Neuronal stem cell (in vitro differentiated cells): Measurements from ENCODE around the gene CLPSL2.

Experiments used
- DNase-seq: peaks from one replicate; pipeline ENCODE4 v3.0.0-alpha.2; 2013; ENCODE audit warnings: low spot score
- H2AFZ ChIP-seq: one replicate; pipeline ENCODE4 v1.6.1; 2013; ENCODE audit warnings: mild to moderate bottlenecking, low read length, inconsistent platforms
- H2AK5ac ChIP-seq: 2 replicates; pipeline ENCODE4 v1.6.1; 2013; ENCODE audit warnings: low read depth, mild to moderate bottlenecking, inconsistent platforms, low read length, moderate library complexity, mixed read lengths
- H2BK120ac ChIP-seq: 2 replicates; pipeline ENCODE4 v1.6.1; 2013; ENCODE audit warnings: low read depth, mild to moderate bottlenecking, inconsistent platforms, low read length, moderate library complexity, mixed read lengths
- H2BK12ac ChIP-seq: one replicate; pipeline ENCODE4 v1.6.1; 2013; ENCODE audit warnings: low read length, inconsistent platforms
- H2BK15ac ChIP-seq: 2 replicates; pipeline ENCODE4 v1.6.1; 2013; ENCODE audit warnings: mild to moderate bottlenecking, low read length, inconsistent platforms, mixed read lengths
- H2BK5ac ChIP-seq: one replicate; pipeline ENCODE4 v1.6.1; 2013; ENCODE audit warnings: inconsistent platforms, mild to moderate bottlenecking, low read length, moderate library complexity
- H3K14ac ChIP-seq: one replicate; pipeline ENCODE4 v1.6.1; 2013; ENCODE audit warnings: low read length, inconsistent platforms
- H3K18ac ChIP-seq: 2 replicates; pipeline ENCODE4 v1.6.1; 2013; ENCODE audit warnings: low read length, inconsistent platforms
- H3K23ac ChIP-seq: 2 replicates; pipeline ENCODE4 v1.6.1; 2013; ENCODE audit warnings: low read depth, mild to moderate bottlenecking, mixed read lengths, low read length, inconsistent platforms; ENCODE audit not compliant: poor library complexity
- H3K27ac ChIP-seq: replicated peaks from 3 replicates; pipeline ENCODE4 v1.5.1; 2013; ENCODE audit warnings: low read length, inconsistent platforms
- H3K27me3 ChIP-seq, 3 experiments: 2 replicates each; pipeline ENCODE4 v1.6.1; 2013; ENCODE audit warnings: low read length in 3 of 3, mild to moderate bottlenecking in 2 of 3, inconsistent platforms in 1 of 3, low read depth in 1 of 3, mixed read lengths in 1 of 3, moderate library complexity in 1 of 3; ENCODE audit not compliant: control insufficient read depth in 3 of 3, insufficient read depth in 3 of 3
- H3K36me3 ChIP-seq, 2 donors: replicated peaks in 1 of 2; 2 replicates each; pipeline ENCODE4 v1.6.1; 2013; ENCODE audit warnings: low read length in 2 of 2; ENCODE audit not compliant: control insufficient read depth in 2 of 2, insufficient read depth in 2 of 2
- H3K4ac ChIP-seq: 2 replicates; pipeline ENCODE4 v1.6.1; 2013; ENCODE audit warnings: inconsistent platforms, mild to moderate bottlenecking, low read length, moderate library complexity
- H3K4me1 ChIP-seq, 2 donors: 1 replicate in 1 of 2; 2 replicates in 1 of 2; pipeline ENCODE4 v1.6.1; 2013; ENCODE audit warnings: low read length in 2 of 2, low read depth in 1 of 2; ENCODE audit not compliant: control insufficient read depth in 2 of 2, insufficient read depth in 1 of 2
- H3K4me2 ChIP-seq: one replicate; pipeline ENCODE4 v1.6.1; 2013; ENCODE audit warnings: mild to moderate bottlenecking, low read length, inconsistent platforms; ENCODE audit not compliant: insufficient read depth, poor library complexity, severe bottlenecking
- H3K4me3 ChIP-seq, 2 donors: 2 replicates each; pipeline ENCODE4 v1.5.1; 2013; ENCODE audit warnings: low read length in 2 of 2, mild to moderate bottlenecking in 2 of 2, inconsistent platforms in 1 of 2, moderate library complexity in 1 of 2
- H3K79me1 ChIP-seq: one replicate; pipeline ENCODE4 v1.6.1; 2013; ENCODE audit warnings: low read depth, mild to moderate bottlenecking, inconsistent platforms, low read length, moderate library complexity
- H3K9ac ChIP-seq: one replicate; pipeline ENCODE4 v1.6.1; 2013; ENCODE audit warnings: mild to moderate bottlenecking, low read depth, low read length, inconsistent platforms; ENCODE audit not compliant: poor library complexity
- H3K9me3 ChIP-seq, 2 donors: replicated peaks in 1 of 2; 2 replicates each; pipeline versions ENCODE3 to v1.6.1; 2013; ENCODE audit warnings: low read length in 2 of 2, mild to moderate bottlenecking in 2 of 2, inconsistent platforms in 1 of 2, low read depth in 1 of 2, mixed read lengths in 1 of 2, moderate library complexity in 1 of 2; ENCODE audit not compliant: control insufficient read depth in 2 of 2, insufficient read depth in 1 of 2
- H4K8ac ChIP-seq: one replicate; pipeline ENCODE4 v1.6.1; 2013; ENCODE audit warnings: low read depth, mild to moderate bottlenecking, inconsistent platforms, low read length, moderate library complexity
- H4K91ac ChIP-seq: one replicate; pipeline ENCODE4 v1.6.1; 2013; ENCODE audit warnings: low read length, low read depth, mild to moderate bottlenecking, inconsistent platforms; ENCODE audit not compliant: poor library complexity
- WGBS, 2 donors: extraction: QIAGEN DNeasy Blood & Tissue Kit; methylation state at CpG; one replicate each; pipeline ENCODE4 v1.1.7; 2013; ENCODE audit warnings: missing lambda C conversion rate in 2 of 2, mixed read lengths in 1 of 2; ENCODE audit not compliant: insufficient read length in 2 of 2, insufficient replicate concordance in 1 of 2; ENCODE audit errors: extremely low coverage in 2 of 2; 5-methylcytosine and 5-hydroxymethylcytosine counted together

CLPSL2 gene

DNA sequence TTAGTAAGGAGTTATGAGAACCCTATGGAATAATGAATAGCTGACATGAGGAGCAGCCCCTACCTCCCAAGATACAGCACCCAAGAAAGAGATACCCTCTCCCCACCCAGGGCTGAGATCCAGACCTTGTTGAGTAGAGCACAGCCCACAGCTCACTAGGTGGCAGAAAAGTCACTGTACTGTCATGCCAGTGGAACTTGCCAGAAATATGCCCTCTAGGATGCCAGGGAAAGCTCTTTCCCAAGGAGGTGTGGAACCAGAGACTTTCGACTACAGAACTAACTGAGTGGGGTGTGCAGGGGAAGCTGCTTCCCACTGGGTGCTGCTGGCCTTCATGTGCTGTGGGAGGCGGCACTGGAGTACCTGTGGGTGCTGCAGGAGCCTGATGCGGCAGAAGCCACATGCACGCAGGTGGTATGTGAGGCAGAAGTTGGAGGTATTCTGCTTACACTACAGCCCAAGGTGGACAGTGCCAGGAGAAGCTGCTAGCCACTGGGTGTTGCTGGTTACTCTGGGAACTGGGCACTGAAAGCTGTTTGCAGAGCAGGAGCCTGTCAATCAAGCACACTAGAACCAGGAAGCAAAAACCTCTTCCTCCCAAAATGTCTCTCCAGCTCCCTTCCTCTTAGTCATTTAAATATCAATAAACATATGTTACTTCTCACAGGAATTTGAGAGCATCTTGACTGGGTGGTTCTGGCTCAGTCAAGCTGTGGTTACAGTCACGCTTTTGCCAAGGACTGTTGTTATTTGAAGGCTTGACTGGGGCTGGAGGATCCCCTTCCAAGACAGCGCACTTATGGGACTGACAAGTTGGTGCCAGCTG, 21.7 kb upstream of the CLPSL2 start:
- H3K4me3 ChIP-seq, result no peak overlapping the region
- no peak overlapping the region for H2AK5ac ChIP-seq
- peak overlapping the region; percentile 74 for H3K18ac ChIP-seq
- peak overlapping the region; percentile 25 for H3K14ac ChIP-seq
- H3K4me1 ChIP-seq, result peaks cover 11 to 14% of the 10 kb centered on the region in 2 donors
- no peak overlapping the region for H3K4me2 ChIP-seq
- no peak overlapping the region for H2BK12ac ChIP-seq
- no peaks in the 10 kb centered on the region for H3K9me3 ChIP-seq
- H3K79me1 ChIP-seq, result no peaks in the 10 kb centered on the region
- H3K4ac ChIP-seq, result no peak overlapping the region
- no peak overlapping the region for H3K27ac ChIP-seq
- WGBS, 2 donors, result no CpG with 5 or more reads among the region's 6 CpGs
- H2AFZ ChIP-seq, result peak overlapping the region; percentile 65
- no peak overlapping the region for H3K9ac ChIP-seq
- no peak overlapping the region for H3K23ac ChIP-seq
- no peak overlapping the region for H4K91ac ChIP-seq
- no peaks in the 10 kb centered on the region for H3K27me3 ChIP-seq
- H3K36me3 ChIP-seq, result no peaks in the 10 kb centered on the region
- H2BK120ac ChIP-seq, result no peak overlapping the region
- H4K8ac ChIP-seq, result no peak overlapping the region
- no peak overlapping the region for H2BK15ac ChIP-seq
- H2BK5ac ChIP-seq, result no peak overlapping the region
- DNase-seq, result no peak

DNA sequence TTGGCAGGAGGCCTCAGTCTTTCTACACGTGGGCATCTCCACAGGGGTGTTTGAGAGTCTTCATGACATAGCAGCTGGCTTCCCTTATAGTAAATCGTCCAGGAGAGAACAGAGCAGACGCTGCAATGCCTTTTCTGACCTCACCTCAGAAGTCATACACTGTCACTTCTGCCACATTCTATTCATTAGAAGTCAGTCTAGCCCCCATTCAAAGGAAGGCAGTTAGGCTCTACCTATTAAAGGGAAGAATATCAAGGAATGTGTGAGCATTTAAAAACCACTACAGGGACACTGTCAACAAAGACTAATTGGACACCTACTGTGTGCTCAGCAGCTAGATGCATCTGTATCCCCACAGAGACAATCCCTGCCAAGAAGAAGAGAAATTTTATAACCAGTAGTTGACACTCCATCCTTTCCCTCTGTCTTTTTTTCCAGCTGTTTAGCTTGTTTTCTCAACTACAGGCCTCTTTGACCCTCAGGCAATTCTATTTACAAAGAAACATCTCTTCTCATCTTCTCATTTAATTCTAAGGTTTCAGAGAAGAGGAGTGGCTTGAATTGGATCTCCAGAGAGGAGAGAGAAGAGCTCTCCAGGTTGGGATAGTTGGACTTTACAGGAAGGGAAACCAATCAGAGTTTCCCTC, 21.0 kb upstream of the CLPSL2 start:
- H2BK12ac ChIP-seq, result no peak overlapping the region
- H3K9ac ChIP-seq, result no peak overlapping the region
- no peak overlapping the region for H3K4me3 ChIP-seq
- H3K9me3 ChIP-seq, result no peaks in the 10 kb centered on the region
- no peaks in the 10 kb centered on the region for H3K36me3 ChIP-seq
- no peak overlapping the region for H2BK5ac ChIP-seq
- DNase-seq, result no peak
- H3K14ac ChIP-seq, result no peak overlapping the region
- no peak overlapping the region for H2BK120ac ChIP-seq
- no peak overlapping the region for H3K18ac ChIP-seq
- H3K4me2 ChIP-seq, result no peak overlapping the region
- no peak overlapping the region for H3K27ac ChIP-seq
- H2BK15ac ChIP-seq, result no peak overlapping the region
- no peaks in the 10 kb centered on the region for H3K27me3 ChIP-seq
- no peaks in the 10 kb centered on the region for H3K79me1 ChIP-seq
- WGBS, 2 donors, result no CpG with 5 or more reads among the region's 3 CpGs
- H3K4ac ChIP-seq, result no peak overlapping the region
- H3K4me1 ChIP-seq, result peaks cover 11 to 14% of the 10 kb centered on the region in 2 donors
- H4K8ac ChIP-seq, result no peak overlapping the region
- no peak overlapping the region for H3K23ac ChIP-seq
- peak overlapping the region; percentile 65 for H2AFZ ChIP-seq
- H4K91ac ChIP-seq, result no peak overlapping the region
- H2AK5ac ChIP-seq, result no peak overlapping the region

GRCh38 chr6:35757456-35758123, 18.8 kb upstream of the CLPSL2 start:
- Histone ChIP-seq H3K9ac (no peak overlapping the region), H3K14ac (no peak overlapping the region), H3K18ac (no peak overlapping the region), H3K79me1 (no peaks in the 10 kb centered on the region), H3K9me3 (no peaks in the 10 kb centered on the region), H3K4me3 (no peak overlapping the region), H4K8ac (no peak overlapping the region), H3K23ac (no peak overlapping the region), H2BK120ac (no peak overlapping the region), H2AK5ac (no peak overlapping the region), H3K4ac (no peak overlapping the region), H2BK5ac (no peak overlapping the region), H2AFZ (peak overlapping the region; percentile 71), H3K4me1 (peaks cover 11 to 14% of the 10 kb centered on the region in 2 donors), H2BK12ac (no peak overlapping the region), H2BK15ac (no peak overlapping the region), H4K91ac (no peak overlapping the region), H3K27ac (no peak overlapping the region), H3K4me2 (no peak overlapping the region), H3K36me3 (no peaks in the 10 kb centered on the region), H3K27me3 (no peaks in the 10 kb centered on the region)
- no CpG with 5 or more reads among the region's 10 CpGs for WGBS, 2 donors
- DNase-seq, result no peak

DNA sequence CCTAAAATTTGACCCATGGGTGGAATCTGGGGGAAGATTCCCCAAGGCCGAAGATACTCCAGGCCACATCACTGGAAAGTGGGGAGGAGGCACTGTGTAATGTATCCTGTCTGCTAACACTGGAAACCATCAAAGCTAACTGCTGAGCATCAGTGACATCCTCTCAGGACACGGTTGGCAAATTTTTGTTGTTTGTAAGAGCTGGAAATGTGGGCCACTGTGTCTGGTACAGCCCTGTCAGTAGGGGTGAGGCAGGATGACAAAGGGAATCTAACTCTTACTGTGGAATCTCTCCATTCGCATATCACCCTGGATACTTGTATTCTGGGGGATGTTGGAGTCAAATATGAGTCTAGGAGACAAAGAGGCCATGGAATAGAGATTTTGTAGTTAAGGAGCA, 17.0 kb upstream of the CLPSL2 start:
- no peak overlapping the region for H4K91ac ChIP-seq

More for the DNA sequence above, 17.0 kb upstream of the CLPSL2 start:
- DNase-seq, result no peak
- no peaks in the 10 kb centered on the region for H3K79me1 ChIP-seq
- H3K36me3 ChIP-seq, result no peaks in the 10 kb centered on the region
- H2BK15ac ChIP-seq, result no peak overlapping the region
- H2BK5ac ChIP-seq, result no peak overlapping the region
- H3K4ac ChIP-seq, result no peak overlapping the region
- no peak overlapping the region for H3K27ac ChIP-seq
- H3K23ac ChIP-seq, result no peak overlapping the region
- no peak overlapping the region for H3K4me3 ChIP-seq
- H3K18ac ChIP-seq, result no peak overlapping the region
- H3K9ac ChIP-seq, result no peak overlapping the region
- H2AFZ ChIP-seq, result peak overlapping the region; percentile 2
- no peak overlapping the region for H3K4me2 ChIP-seq
- H3K9me3 ChIP-seq, result no peaks in the 10 kb centered on the region
- no peak overlapping the region for H2BK120ac ChIP-seq
- no peak overlapping the region for H4K8ac ChIP-seq
- H2BK12ac ChIP-seq, result no peak overlapping the region
- peaks cover 12 to 17% of the 10 kb centered on the region in 2 donors for H3K4me1 ChIP-seq
- peaks cover 0 to 16% (median 3%) of the 10 kb centered on the region in 3 experiments for H3K27me3 ChIP-seq
- H3K14ac ChIP-seq, result no peak overlapping the region
- no peak overlapping the region for H2AK5ac ChIP-seq
- no CpG with 5 or more reads among the region's 3 CpGs for WGBS, 2 donors
